ENCODE data around the gene NQO1. TPM values are rescaled to one million over a fixed set of nuclear protein-coding genes. Genes with fewer than 3 reads are reported as not detected.

Gene NQO1
- total and polyA plus RNA-seq, 2 of the 4 experiments (the other 2 are of a cell fraction), result 304 to 426 TPM

- H3K4ac ChIP-seq (ENCODE audit: low read depth, low read length), result no peak overlapping the region
- ChIA-PET CTCF (interaction anchor here (1.1 kb wide), 2 partner anchors 9 to 27 kb away, joined by 3 read pairs; no protein-coding TSS in a partner anchor), POLR2A (ENCODE audit: unreplicated experiment) (no interaction called here)
- ATAC-seq (ENCODE audit: low read depth) (no peak), DNase-seq (no peak)
- in situ Hi-C loops (cut with MboI; ENCODE audit: low sequenced_read_pairs), result no loop called here
- peaks cover 18% of the 10 kb centered on the region for H3K36me3 ChIP-seq (ENCODE audit: control insufficient read depth, insufficient read depth, low read length)
- peak overlapping the region; percentile 11 for H2BK5ac ChIP-seq (ENCODE audit: low read depth, low read length, poor library complexity, severe bottlenecking)
- H4K5ac ChIP-seq (ENCODE audit: low read depth, low read length), result no peak overlapping the region
- H4K20me1 ChIP-seq (ENCODE audit: insufficient read depth, low read length), result peaks cover 4% of the 10 kb centered on the region; the same call in 1 of the 2 replicates
- H3K56ac ChIP-seq (ENCODE audit: extremely low read depth, insufficient read depth, low read length), result no peak overlapping the region
- H3K4me1 ChIP-seq (ENCODE audit: control insufficient read depth, insufficient read depth, low read length), result peaks cover 2% of the 10 kb centered on the region
- H3K4me3 ChIP-seq (ENCODE audit: insufficient read depth, low read depth, low read length), result no peak overlapping the region
- H2BK120ac ChIP-seq (ENCODE audit: low read depth, low read length), result no peak overlapping the region
- no TSS peak for BruUV-seq (replicated peaks)
- peaks cover 33 to 41% of the 10 kb centered on the region in 2 experiments for H3K79me1 ChIP-seq (ENCODE audit: low read depth in 1 of 2, low read length in 2 of 2)
- H2AK5ac ChIP-seq (ENCODE audit: low read depth, low read length), result no peak overlapping the region
- dilution Hi-C loops (cut with HindIII; ENCODE audit: low sequenced_read_pairs, unreplicated experiment), result no loop called here
- no CpG with 5 or more reads among the region's 1 CpG for WGBS, 2 experiments (ENCODE audit: extremely low coverage in 2 of 2, insufficient read length in 1 of 2)
- H3K23ac ChIP-seq (ENCODE audit: low read depth, low read length), result no peak overlapping the region
- no peak overlapping the region for H3K9ac ChIP-seq (ENCODE audit: low read depth, low read length)
- no peak overlapping the region for H3K14ac ChIP-seq (replicated peaks; ENCODE audit: low read depth, low read length)
- H3K9me3 ChIP-seq (ENCODE audit: control insufficient read depth, insufficient read depth, low read length), result no peaks in the 10 kb centered on the region
- H3K4me2 ChIP-seq (ENCODE audit: low read depth, low read length), result no peak overlapping the region
- no peaks in the 10 kb centered on the region for H3K27me3 ChIP-seq (ENCODE audit: control insufficient read depth, insufficient read depth, low read length)
- no peak overlapping the region for H4K91ac ChIP-seq (ENCODE audit: insufficient read depth, low read depth, low read length)
- H2BK20ac ChIP-seq (ENCODE audit: low read depth, low read length), result no peak overlapping the region
- no peak overlapping the region for H3K27ac ChIP-seq (ENCODE audit: insufficient read depth, low read length)
- H2AK9ac ChIP-seq (replicated peaks; ENCODE audit: low read depth, low read length, poor library complexity), result no peak overlapping the region
- no peak overlapping the region; a peak in 1 of 4 replicates for H4K8ac ChIP-seq (ENCODE audit: low read depth in 2 of 2, low read length in 2 of 2)
- peaks cover 5% of the 10 kb centered on the region; the same call in 1 of the 2 replicates for H3K9me1 ChIP-seq (ENCODE audit: insufficient read depth, low read length)
- H3K18ac ChIP-seq (ENCODE audit: low read depth, low read length), result no peak overlapping the region
- TF ChIP-seq MXI1 (IDR thresholded peaks at IDR 0.05; ENCODE audit: borderline replicate concordance, low read depth, low read length), result no peak
- no peak for TF ChIP-seq MAZ (IDR thresholded peaks at IDR 0.05; ENCODE audit: borderline replicate concordance, low read depth, low read length)
- TF ChIP-seq MAFK (IDR thresholded peaks at IDR 0.05; ENCODE audit: low read depth, low read length), result no peak
- TF ChIP-seq RAD21 (IDR thresholded peaks at IDR 0.05; ENCODE audit: low read length), result no peak
- no peak for TF ChIP-seq CTCF (conservative IDR thresholded peaks at IDR 0.05; ENCODE audit: low read depth, low read length)
- TF ChIP-seq POLR2A (IDR thresholded peaks at IDR 0.05; ENCODE audit: low read depth, low read length), result no peak
- TF ChIP-seq RCOR1 (IDR thresholded peaks at IDR 0.05; ENCODE audit: insufficient replicate concordance, low read length), result no peak
- no peak for TF ChIP-seq ELK1 (IDR thresholded peaks at IDR 0.05; ENCODE audit: borderline replicate concordance, low read depth, low read length)
- no peak for TF ChIP-seq CEBPB (IDR thresholded peaks at IDR 0.05; ENCODE audit: low read depth, low read length)
- TF ChIP-seq BHLHE40 (IDR thresholded peaks at IDR 0.05; ENCODE audit: low read depth, low read length), result no peak
- no peak for TF ChIP-seq FOS (IDR thresholded peaks at IDR 0.05; ENCODE audit: low read depth, low read length)
- no peak for TF ChIP-seq SMC3 (IDR thresholded peaks at IDR 0.05; ENCODE audit: low read depth, low read length)
- no peak for TF ChIP-seq USF2 (IDR thresholded peaks at IDR 0.05; ENCODE audit: low read depth, low read length)
- no peak for TF ChIP-seq NFE2L2 (IDR thresholded peaks at IDR 0.05; ENCODE audit: low read depth, low read length)
- intact Hi-C loops (cut with micrococcal nuclease), result loop anchor here (10.0 kb wide), 1 partner anchor 115 kb away; no protein-coding TSS in a partner anchor
- no peak overlapping the region for H2BK15ac ChIP-seq (ENCODE audit: low read depth, low read length)
- H2AFZ ChIP-seq (replicated peaks; ENCODE audit: low read length, poor library complexity), result no peak overlapping the region
Observed at GRCh38 chr16:69699915-69700314, 26.4 kb downstream of the NQO1 start.
